ENCODE results near the gene TAOK3. TPM values are rescaled to one million over a fixed set of nuclear protein-coding genes. Genes with fewer than 3 reads are reported as not detected.
A peak's percentile ranks its signal among the peaks of the same experiment; 100 is the strongest.
"Not testable (repeated sequence)": the region's sequence is repeated elsewhere in the genome, so short reads cannot be mapped to it uniquely, and the experiment has no call there.

Gene TAOK3
- total RNA-seq, 2 donors from 2014 or later = 52.2 to 52.5 TPM

DNA sequence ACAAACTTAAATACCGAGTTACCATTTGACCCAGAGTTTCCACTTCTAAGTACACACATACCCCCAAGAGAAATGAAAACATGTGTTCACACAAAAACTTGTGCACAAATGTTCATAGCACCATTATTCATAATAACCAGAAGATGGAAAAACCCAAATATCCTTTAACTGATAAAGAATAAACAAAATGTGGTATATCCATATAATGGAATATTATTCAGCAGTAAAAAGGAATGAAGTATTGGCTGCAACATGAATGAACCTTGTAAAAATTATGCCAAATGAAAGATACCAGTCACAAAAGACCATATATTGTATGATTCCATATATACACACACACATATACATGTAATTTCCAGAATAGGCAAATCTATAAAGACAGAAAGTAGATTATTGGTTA is 116.4 kb downstream of the TAOK3 start:
- H3K4me1 ChIP-seq (replicated peaks) = no peaks in the 10 kb centered on the region
- WGBS = 100% methylated on average over 1 of the region's 1 CpG
- intact Hi-C loops (cut with DNase I) = no loop called here
- H3K27ac ChIP-seq = no peak overlapping the region
- DNase-seq (ENCODE audit: low spot score) = no peak
- H3K36me3 ChIP-seq = no peaks in the 10 kb centered on the region
- H3K4me3 ChIP-seq = no peak overlapping the region
- TF ChIP-seq POLR2A (IDR thresholded peaks at IDR 0.05) (no peak), POLR2AphosphoS5 (IDR thresholded peaks at IDR 0.05) (no peak)
- TF ChIP-seq, protein P1, sequence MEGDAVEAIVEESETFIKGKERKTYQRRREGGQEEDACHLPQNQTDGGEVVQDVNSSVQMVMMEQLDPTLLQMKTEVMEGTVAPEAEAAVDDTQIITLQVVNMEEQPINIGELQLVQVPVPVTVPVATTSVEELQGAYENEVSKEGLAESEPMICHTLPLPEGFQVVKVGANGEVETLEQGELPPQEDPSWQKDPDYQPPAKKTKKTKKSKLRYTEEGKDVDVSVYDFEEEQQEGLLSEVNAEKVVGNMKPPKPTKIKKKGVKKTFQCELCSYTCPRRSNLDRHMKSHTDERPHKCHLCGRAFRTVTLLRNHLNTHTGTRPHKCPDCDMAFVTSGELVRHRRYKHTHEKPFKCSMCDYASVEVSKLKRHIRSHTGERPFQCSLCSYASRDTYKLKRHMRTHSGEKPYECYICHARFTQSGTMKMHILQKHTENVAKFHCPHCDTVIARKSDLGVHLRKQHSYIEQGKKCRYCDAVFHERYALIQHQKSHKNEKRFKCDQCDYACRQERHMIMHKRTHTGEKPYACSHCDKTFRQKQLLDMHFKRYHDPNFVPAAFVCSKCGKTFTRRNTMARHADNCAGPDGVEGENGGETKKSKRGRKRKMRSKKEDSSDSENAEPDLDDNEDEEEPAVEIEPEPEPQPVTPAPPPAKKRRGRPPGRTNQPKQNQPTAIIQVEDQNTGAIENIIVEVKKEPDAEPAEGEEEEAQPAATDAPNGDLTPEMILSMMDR (IDR thresholded peaks at IDR 0.05) = no peak
- H3K27me3 ChIP-seq (replicated peaks; ENCODE audit: insufficient read depth) = no peaks in the 10 kb centered on the region
- H3K9me3 ChIP-seq = no peaks in the 10 kb centered on the region

DNA sequence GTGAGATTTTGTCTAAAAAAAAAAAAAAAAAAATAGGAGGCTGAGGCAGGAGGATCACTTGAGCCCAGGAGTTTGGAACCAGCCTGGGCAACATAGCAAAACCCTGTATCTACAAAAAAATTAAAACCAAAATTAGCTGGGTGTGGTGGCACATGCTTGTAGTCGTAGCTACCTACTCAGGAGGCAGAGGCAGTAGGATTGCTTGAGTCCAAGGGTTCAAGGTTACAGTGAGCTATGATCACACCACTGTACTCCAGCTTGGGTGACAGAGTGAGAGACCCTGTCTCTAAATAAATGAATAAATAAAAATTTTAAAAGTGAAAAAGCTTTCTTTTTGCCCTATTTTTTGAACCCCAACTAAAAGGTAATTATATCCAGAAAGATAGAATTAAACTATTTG is 123.2 kb downstream of the TAOK3 start:
- Histone ChIP-seq H3K36me3 (no peaks in the 10 kb centered on the region), H3K4me1 (replicated peaks) (no peaks in the 10 kb centered on the region), H3K4me3 (no peak overlapping the region), H3K9me3 (no peaks in the 10 kb centered on the region), H3K27ac (no peak overlapping the region), H3K27me3 (replicated peaks; ENCODE audit: insufficient read depth) (no peaks in the 10 kb centered on the region)
- DNase-seq (ENCODE audit: low spot score) = no peak
- intact Hi-C loops (cut with DNase I) = no loop called here
- WGBS = 93% methylated on average over 1 of the region's 1 CpG
- TF ChIP-seq POLR2AphosphoS5 (IDR thresholded peaks at IDR 0.05) = no peak

DNA sequence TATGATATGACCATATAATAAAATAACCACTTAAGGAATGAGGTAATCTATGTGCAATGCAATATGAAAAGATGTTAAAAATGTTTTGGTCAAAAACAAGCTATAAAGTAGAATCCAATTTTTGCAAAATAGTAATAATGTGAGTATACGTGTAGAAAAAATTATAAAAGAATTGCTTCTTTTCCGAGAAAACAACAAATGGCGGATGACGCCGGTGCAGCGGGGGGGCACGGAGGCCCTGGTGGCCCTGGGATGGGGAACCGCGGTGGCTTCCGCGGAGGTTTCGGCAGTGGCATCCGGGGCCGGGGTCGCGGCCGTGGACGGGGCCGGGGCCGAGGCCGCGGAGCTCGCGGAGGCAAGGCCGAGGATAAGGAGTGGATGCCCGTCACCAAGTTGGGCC is 126.8 kb downstream of the TAOK3 start:
- H3K4me3 ChIP-seq; H3K9me3 ChIP-seq; intact Hi-C loops (cut with DNase I); H3K4me1 ChIP-seq (replicated peaks); H3K27me3 ChIP-seq (replicated peaks; ENCODE audit: insufficient read depth); H3K36me3 ChIP-seq; H3K27ac ChIP-seq; DNase-seq (ENCODE audit: low spot score): not testable (repeated sequence)
- 96% methylated on average over 23 of the region's 26 CpGs for WGBS

DNA sequence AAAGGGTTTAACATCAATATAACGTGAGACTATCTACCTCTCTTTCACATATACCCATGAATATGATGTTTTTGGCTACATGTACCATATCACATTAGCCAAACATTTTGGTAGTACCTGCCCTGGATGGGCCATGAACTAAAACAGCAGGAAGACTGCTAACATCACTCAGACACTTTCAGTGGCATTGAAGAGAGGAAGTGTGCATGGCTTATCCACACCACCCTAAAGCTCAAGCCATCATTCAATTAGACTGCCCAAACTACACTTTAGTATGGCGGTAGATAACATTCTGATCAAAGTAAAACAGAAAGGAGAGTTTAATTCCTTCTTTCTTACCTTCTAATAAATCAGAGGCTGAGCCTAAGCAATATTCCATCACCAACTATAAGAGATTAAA is 133.8 kb downstream of the TAOK3 start:
- TF ChIP-seq, protein P1 (IDR thresholded peaks at IDR 0.05) = no peak
- TF ChIP-seq POLR2A (IDR thresholded peaks at IDR 0.05) = no peak
- TF ChIP-seq POLR2AphosphoS5 (IDR thresholded peaks at IDR 0.05) = no peak
- H3K36me3 ChIP-seq = no peaks in the 10 kb centered on the region
- WGBS = 93% methylated on average over 2 of the region's 2 CpGs
- H3K27me3 ChIP-seq (replicated peaks; ENCODE audit: insufficient read depth) = no peaks in the 10 kb centered on the region
- H3K9me3 ChIP-seq = no peaks in the 10 kb centered on the region
- H3K27ac ChIP-seq = no peak overlapping the region
- H3K4me1 ChIP-seq (replicated peaks) = no peaks in the 10 kb centered on the region
- no peak for DNase-seq (ENCODE audit: low spot score)
- no peak overlapping the region for H3K4me3 ChIP-seq
- intact Hi-C loops (cut with DNase I) = no loop called here

DNA sequence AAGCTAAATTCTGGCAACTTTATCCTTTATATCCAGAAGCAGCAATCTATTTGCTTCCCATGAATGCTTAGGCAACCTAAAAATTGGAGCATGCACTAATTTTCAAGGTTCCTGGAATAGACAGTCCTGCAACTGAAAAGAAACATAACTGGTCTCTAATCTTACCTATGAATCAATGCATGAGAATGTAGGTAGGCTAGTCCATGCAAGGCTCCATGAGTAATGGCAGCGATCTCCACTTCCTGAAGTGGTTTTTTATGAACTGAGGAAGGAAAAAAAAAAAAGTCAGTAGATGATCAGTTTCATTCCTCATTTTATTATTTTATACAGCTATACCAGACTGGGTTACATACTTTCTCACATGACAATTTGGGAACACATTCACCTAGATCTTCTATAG is 134.8 kb downstream of the TAOK3 start:
- Histone ChIP-seq H3K4me1 (replicated peaks) (no peaks in the 10 kb centered on the region), H3K27me3 (replicated peaks; ENCODE audit: insufficient read depth) (no peaks in the 10 kb centered on the region), H3K36me3 (no peaks in the 10 kb centered on the region), H3K27ac (no peak overlapping the region), H3K4me3 (no peak overlapping the region), H3K9me3 (no peaks in the 10 kb centered on the region)
- DNase-seq (ENCODE audit: low spot score) = peak; percentile 21
- intact Hi-C loops (cut with DNase I) = no loop called here
- TF ChIP-seq POLR2A (IDR thresholded peaks at IDR 0.05) = no peak
- peak; percentile 19 for TF ChIP-seq POLR2AphosphoS5 (IDR thresholded peaks at IDR 0.05)
- 36% methylated on average over 1 of the region's 1 CpG for WGBS

DNA sequence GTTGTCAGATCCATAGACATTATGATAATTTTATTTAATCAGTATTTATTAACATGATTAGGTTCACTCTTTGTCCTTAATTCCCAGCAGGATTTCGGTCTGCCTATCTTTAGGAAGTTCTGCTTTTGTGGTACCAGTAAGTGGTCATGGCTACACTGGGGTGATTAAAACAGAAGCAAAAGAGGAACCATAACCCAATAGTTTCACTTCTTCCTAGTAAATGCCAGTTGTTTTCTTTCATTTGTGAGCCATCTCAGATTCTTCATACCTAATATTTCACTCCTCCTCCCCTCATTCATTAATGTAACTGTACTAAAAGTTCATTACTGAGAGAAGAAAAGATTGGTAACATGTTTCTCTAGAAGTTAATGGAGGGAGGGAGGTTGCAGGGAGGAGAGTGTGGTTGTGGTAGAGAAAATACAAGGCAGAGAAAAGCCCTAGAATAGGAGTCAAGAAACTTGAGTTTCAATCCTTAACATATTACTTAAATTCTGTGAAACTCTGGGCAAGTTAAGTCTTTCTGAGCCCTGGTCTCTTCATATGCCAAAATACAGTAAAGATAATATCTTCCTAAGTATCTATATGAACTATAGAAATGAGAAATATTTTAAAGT is 135.5 kb downstream of the TAOK3 start:
- H3K9me3 ChIP-seq = no peaks in the 10 kb centered on the region
- TF ChIP-seq POLR2AphosphoS5 (IDR thresholded peaks at IDR 0.05) (no peak), POLR2A (IDR thresholded peaks at IDR 0.05) (no peak)
- TF ChIP-seq, protein P1 (IDR thresholded peaks at IDR 0.05) = no peak
- H3K27me3 ChIP-seq (replicated peaks; ENCODE audit: insufficient read depth) = no peaks in the 10 kb centered on the region
- no peak for DNase-seq (ENCODE audit: low spot score)
- no peaks in the 10 kb centered on the region for H3K36me3 ChIP-seq
- H3K4me1 ChIP-seq (replicated peaks) = no peaks in the 10 kb centered on the region
- no peak overlapping the region for H3K4me3 ChIP-seq
- intact Hi-C loops (cut with DNase I) = no loop called here
- H3K27ac ChIP-seq = no peak overlapping the region
- 92% methylated on average over 1 of the region's 1 CpG for WGBS

Data from prostate gland (tissue), 2 donors.